Endodermal cell (in vitro differentiated cells): ENCODE data around the gene MYL9. TPM values are rescaled to one million over a fixed set of nuclear protein-coding genes. Genes with fewer than 3 reads are reported as not detected.

Experiments used
- DNase-seq: peaks from one replicate; pipeline ENCODE4 v3.0.0-alpha.2; 2017
- H3K27ac ChIP-seq: 2 replicates; pipeline ENCODE4 v1.5.1; 2013; ENCODE audit warnings: mild to moderate bottlenecking, low read depth, low read length, moderate library complexity
- H3K27me3 ChIP-seq: 2 replicates; pipeline ENCODE4 v1.6.1; 2013; ENCODE audit warnings: mild to moderate bottlenecking, low read length, moderate library complexity; ENCODE audit not compliant: insufficient read depth, control insufficient read depth, poor library complexity, severe bottlenecking
- H3K36me3 ChIP-seq: 2 replicates; pipeline ENCODE4 v1.7.0; 2013; ENCODE audit warnings: mild to moderate bottlenecking, low read length, moderate library complexity; ENCODE audit not compliant: control insufficient read depth, insufficient read depth
- H3K4me1 ChIP-seq: one replicate; pipeline ENCODE4 v1.7.0; 2013; ENCODE audit warnings: low read length; ENCODE audit not compliant: control insufficient read depth, insufficient read depth
- H3K4me3 ChIP-seq: 2 replicates; pipeline ENCODE4 v1.5.1; 2013; ENCODE audit warnings: mild to moderate bottlenecking, low read length, moderate library complexity
- H3K9ac ChIP-seq: 2 replicates; pipeline ENCODE4 v1.6.1; 2013; ENCODE audit warnings: mild to moderate bottlenecking, low read length, moderate library complexity; ENCODE audit not compliant: poor library complexity, severe bottlenecking; ENCODE audit errors: extremely low read depth
- H3K9me3 ChIP-seq: 2 replicates; pipeline ENCODE4 v1.6.1; 2013; ENCODE audit warnings: mild to moderate bottlenecking, low read length, moderate library complexity; ENCODE audit not compliant: control insufficient read depth
- H3K27ac Mint-ChIP-seq: 2 replicates; pipeline ENCODE4 v1.8.0; 2020; ENCODE audit warnings: mixed read lengths
- H3K27me3 Mint-ChIP-seq: 2 replicates; pipeline ENCODE4 v1.8.0; 2021; ENCODE audit warnings: mild to moderate bottlenecking, mixed read lengths; ENCODE audit not compliant: insufficient read depth
- H3K36me3 Mint-ChIP-seq: 2 replicates; pipeline ENCODE4 v1.8.0; 2020; ENCODE audit warnings: low read depth, mixed read lengths
- H3K4me1 Mint-ChIP-seq: 2 replicates; pipeline ENCODE4 v1.8.0; 2020; ENCODE audit warnings: mixed read lengths
- H3K4me3 Mint-ChIP-seq: 2 replicates; pipeline ENCODE4 v1.8.0; 2020; ENCODE audit warnings: mild to moderate bottlenecking, moderate library complexity, mixed read lengths
- H3K9me3 Mint-ChIP-seq: 2 replicates; pipeline ENCODE4 v1.8.0; 2020; ENCODE audit warnings: mild to moderate bottlenecking, mixed read lengths
- WGBS, 2 experiments: methylation state at CpG; one replicate each; pipeline versions ENCODE4 v1.1.5 to v1.1.7; 2013; ENCODE audit warnings: missing lambda C conversion rate in 2 of 2, mixed read lengths in 1 of 2; ENCODE audit not compliant: insufficient coverage in 1 of 2, insufficient read length in 1 of 2; 5-methylcytosine and 5-hydroxymethylcytosine counted together
- total RNA-seq, 2 donors: library from RNA; stranded (reverse); fragmentation: NEBNext Ultra II Directional in 1 of 2; extraction: Animal tissue kit (Norgen Biotek cat#: 25700) in 1 of 2; gene quantifications; 2 replicates in 1 of 2; 3 replicates in 1 of 2; pipeline ENCODE4 v1.2.1, GENCODE V29; 2021
- TF ChIP-seq, protein P1 (sequence below): fragments of 200-600 bp; sonication (generic); conservative IDR thresholded peaks from 2 replicates; pipeline ENCODE4 v1.5.0; 2021; ENCODE audit warnings: antibody characterized with exemption, mild to moderate bottlenecking

MYL9 gene
- total RNA-seq, 2 donors from 2014 or later: 264 to 284 TPM

DNA sequence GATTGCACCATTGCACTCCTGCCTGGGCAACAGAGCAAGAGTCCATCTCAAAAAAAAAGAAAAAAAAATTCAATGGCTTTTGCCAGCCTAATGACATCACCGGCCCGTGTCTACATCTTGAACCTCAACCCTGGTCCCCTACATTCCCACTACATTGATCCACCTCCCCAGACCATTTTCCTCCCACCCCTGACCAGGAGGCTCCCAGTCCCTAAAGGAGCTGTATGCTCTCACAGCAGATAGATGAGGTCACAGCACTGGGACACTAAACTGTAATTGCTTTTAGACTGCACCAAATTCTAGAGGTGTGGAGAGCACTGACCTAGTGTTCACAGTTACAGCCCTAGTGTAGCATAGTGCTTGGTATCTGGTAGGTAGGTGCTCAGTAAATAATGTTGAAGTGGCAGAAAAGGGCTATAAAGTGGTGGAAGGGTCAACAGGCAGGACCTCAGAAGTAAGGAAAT is 42.7 kb downstream of the MYL9 start:
- DNase-seq: no peak
- Histone ChIP-seq H3K9me3 (no peaks in the 10 kb centered on the region), H3K27ac (no peak overlapping the region), H3K4me1 (no peaks in the 10 kb centered on the region), H3K27me3 (no peaks in the 10 kb centered on the region), H3K9ac (no peak overlapping the region), H3K36me3 (peaks cover 54% of the 10 kb centered on the region), H3K4me3 (no peak overlapping the region)
- no peaks in the 10 kb centered on the region for H3K9me3 Mint-ChIP-seq
- no peak overlapping the region for H3K4me3 Mint-ChIP-seq
- 92% methylated on average over 2 of the region's 2 CpGs; no CpG with 5 or more reads in 1 of the 2 experiments for WGBS, 2 experiments
- TF ChIP-seq, protein P1, sequence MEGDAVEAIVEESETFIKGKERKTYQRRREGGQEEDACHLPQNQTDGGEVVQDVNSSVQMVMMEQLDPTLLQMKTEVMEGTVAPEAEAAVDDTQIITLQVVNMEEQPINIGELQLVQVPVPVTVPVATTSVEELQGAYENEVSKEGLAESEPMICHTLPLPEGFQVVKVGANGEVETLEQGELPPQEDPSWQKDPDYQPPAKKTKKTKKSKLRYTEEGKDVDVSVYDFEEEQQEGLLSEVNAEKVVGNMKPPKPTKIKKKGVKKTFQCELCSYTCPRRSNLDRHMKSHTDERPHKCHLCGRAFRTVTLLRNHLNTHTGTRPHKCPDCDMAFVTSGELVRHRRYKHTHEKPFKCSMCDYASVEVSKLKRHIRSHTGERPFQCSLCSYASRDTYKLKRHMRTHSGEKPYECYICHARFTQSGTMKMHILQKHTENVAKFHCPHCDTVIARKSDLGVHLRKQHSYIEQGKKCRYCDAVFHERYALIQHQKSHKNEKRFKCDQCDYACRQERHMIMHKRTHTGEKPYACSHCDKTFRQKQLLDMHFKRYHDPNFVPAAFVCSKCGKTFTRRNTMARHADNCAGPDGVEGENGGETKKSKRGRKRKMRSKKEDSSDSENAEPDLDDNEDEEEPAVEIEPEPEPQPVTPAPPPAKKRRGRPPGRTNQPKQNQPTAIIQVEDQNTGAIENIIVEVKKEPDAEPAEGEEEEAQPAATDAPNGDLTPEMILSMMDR: no peak
- peaks cover 6% of the 10 kb centered on the region for H3K4me1 Mint-ChIP-seq
- no peaks in the 10 kb centered on the region for H3K27me3 Mint-ChIP-seq
- peaks cover 53% of the 10 kb centered on the region for H3K36me3 Mint-ChIP-seq
- no peak overlapping the region for H3K27ac Mint-ChIP-seq

DNA sequence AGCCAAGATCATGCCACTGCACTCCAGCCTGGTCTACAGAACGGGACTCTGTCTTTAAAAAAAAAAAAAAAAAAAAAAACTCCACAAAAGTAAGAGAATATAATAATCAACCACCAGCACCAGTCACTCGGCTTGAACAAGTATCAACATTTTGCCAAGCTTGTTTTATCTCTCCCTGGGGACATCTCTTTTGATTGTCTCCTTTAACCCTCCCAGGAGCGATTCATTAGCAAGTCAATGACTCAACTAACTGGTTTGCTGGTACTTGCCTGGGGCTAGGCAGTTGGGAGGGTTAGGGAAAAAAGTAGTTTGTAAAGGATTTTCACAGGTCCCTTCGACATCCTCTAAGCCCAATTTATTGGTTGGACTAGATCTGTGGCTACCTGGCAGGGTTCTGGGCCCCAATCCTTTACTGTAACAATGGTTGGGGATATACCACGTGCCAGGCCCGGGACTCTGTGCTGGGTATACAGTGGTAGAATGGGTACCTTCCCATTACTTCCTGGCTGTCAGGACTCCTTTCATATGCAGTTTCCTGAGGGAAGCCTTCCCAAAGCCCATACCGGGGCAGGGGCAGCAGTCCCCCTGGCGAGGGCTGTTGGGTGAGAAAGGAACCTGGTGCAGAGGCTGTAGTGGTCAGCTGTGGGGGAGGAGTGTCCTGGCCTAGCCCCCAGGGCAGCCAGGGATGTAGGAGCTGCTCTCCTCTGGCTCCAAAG is 44.2 kb downstream of the MYL9 start:
- peak overlapping the region; percentile 0 for H3K27ac ChIP-seq
- DNase-seq: peak; percentile 84
- H3K27me3 Mint-ChIP-seq: no peaks in the 10 kb centered on the region
- WGBS, 2 experiments: 35 to 58% methylated on average over 2 to 8 of the region's 8 CpGs
- H3K9ac ChIP-seq: no peak overlapping the region
- H3K4me3 ChIP-seq: no peak overlapping the region
- no peaks in the 10 kb centered on the region for H3K27me3 ChIP-seq
- no peaks in the 10 kb centered on the region for H3K4me1 ChIP-seq
- H3K27ac Mint-ChIP-seq: peak overlapping the region; percentile 61
- TF ChIP-seq, protein P1: no peak
- H3K4me3 Mint-ChIP-seq: no peak overlapping the region
- no peaks in the 10 kb centered on the region for H3K9me3 ChIP-seq
- H3K9me3 Mint-ChIP-seq: no peaks in the 10 kb centered on the region
- peaks cover 6% of the 10 kb centered on the region for H3K4me1 Mint-ChIP-seq
- H3K36me3 ChIP-seq: peaks cover 51% of the 10 kb centered on the region
- peaks cover 49% of the 10 kb centered on the region for H3K36me3 Mint-ChIP-seq

DNA sequence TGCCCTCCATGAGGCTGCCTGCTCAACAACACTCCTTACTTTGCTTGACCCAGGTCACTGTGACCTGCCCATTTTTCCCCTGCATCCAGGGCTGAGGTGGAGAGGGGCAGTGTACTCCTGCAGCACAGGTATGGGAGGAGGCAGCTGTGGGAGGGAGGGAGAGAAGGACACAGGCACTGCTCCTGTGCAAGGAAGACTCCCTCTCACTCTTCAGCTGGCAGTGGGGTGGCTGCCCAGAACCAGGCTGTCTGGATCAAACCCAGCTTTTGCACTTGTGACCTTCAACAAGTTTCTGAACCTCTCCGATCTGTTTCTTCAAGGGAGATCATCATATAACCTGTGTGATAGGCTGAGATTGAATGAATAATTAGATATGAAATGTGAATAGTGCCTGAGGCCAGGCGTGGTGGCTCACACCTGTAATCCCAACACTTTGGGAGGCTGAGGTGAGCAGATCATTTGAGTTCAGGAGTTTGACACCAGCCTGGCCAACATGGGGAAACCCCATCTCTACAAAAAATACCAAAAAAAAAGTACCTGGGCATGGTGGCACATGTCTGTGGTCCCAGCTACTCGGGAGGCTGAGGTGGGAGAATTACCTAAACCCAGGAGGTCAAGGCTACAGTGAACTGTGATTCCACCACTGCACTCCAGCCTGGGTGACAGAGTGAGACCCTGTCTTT is 46.2 kb downstream of the MYL9 start:
- Histone ChIP-seq H3K27ac (no peak overlapping the region), H3K9ac (no peak overlapping the region), H3K36me3 (peaks cover 48% of the 10 kb centered on the region), H3K9me3 (no peaks in the 10 kb centered on the region), H3K27me3 (no peaks in the 10 kb centered on the region), H3K4me3 (no peak overlapping the region), H3K4me1 (peaks cover 13% of the 10 kb centered on the region)
- no peak overlapping the region for H3K27ac Mint-ChIP-seq
- H3K4me3 Mint-ChIP-seq: no peak overlapping the region
- TF ChIP-seq, protein P1: no peak
- peaks cover 60% of the 10 kb centered on the region for H3K36me3 Mint-ChIP-seq
- no peaks in the 10 kb centered on the region for H3K27me3 Mint-ChIP-seq
- DNase-seq: no peak
- H3K4me1 Mint-ChIP-seq: peaks cover 9% of the 10 kb centered on the region
- 93 to 95% methylated on average over 2 to 3 of the region's 3 CpGs for WGBS, 2 experiments
- peaks cover 14% of the 10 kb centered on the region for H3K9me3 Mint-ChIP-seq
